Fibroblast of skin of right biceps (primary cell): ENCODE data around the gene LRRK1.
"Not testable (repeated sequence)": the region's sequence is repeated elsewhere in the genome, so short reads cannot be mapped to it uniquely, and the experiment has no call there.

Experiments
- DNase-seq: peaks from one replicate; pipeline ENCODE4 v3.0.0-alpha.2; 2013

The LRRK1 gene

DNA sequence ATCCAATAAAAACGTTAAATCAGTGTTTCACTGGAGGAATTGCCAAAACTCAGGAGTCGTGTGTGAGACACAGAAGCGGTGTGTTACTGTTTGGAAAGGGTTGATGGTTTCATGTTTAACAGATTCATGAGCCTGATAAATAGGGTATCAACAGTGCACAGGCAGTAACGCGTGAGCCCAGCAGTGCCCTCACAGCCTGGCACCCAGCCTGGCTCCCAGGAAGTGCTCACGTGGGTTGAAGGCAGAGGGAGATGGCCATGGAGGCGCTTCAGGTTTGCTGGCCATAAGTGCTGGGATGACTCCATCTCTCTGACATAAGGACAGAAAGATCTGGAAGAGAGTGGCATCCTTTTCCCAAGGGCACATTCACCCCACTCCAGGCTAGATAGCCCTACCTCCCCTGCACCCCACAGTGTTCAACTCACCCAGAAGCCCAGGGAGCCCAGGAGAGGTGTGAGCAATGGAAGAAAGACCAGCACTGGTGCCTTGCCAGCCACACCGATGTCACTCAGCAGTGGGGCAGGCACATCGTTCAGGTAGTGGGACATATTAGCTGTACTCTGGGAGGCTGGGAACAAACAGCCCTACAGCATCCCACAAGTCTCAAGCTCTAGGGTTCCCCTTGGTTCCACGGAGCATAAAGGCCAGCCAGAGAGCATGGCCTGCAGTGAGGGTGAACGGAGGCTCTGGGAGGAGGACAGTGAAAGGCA is 164.3 kb downstream of the LRRK1 start:
- no peak for DNase-seq

GRCh38 chr15:101084801-101085200 is 165.6 kb downstream of the LRRK1 start:
- DNase-seq, result no peak

- no peak for DNase-seq
These were observed 166.1 kb downstream of the LRRK1 start for GRCh38 chr15:101085311-101085700.

- no peak for DNase-seq
These were observed 167.4 kb downstream of the LRRK1 start for GRCh38 chr15:101086394-101087171.

- no peak for DNase-seq
These were observed 168.1 kb downstream of the LRRK1 start for GRCh38 chr15:101087172-101087769.

- DNase-seq, result no peak
These were observed 169.1 kb downstream of the LRRK1 start for GRCh38 chr15:101088271-101088670.

- DNase-seq, result peak; percentile 53
These were observed 169.8 kb downstream of the LRRK1 start for GRCh38 chr15:101088788-101089578.

GRCh38 chr15:101089579-101090427 is 170.6 kb downstream of the LRRK1 start:
- DNase-seq, result no peak

- no peak for DNase-seq
These were observed 171.3 kb downstream of the LRRK1 start for GRCh38 chr15:101090428-101090790.

- peak; percentile 59 for DNase-seq
These were observed 172.2 kb downstream of the LRRK1 start for GRCh38 chr15:101091080-101092017.

DNA sequence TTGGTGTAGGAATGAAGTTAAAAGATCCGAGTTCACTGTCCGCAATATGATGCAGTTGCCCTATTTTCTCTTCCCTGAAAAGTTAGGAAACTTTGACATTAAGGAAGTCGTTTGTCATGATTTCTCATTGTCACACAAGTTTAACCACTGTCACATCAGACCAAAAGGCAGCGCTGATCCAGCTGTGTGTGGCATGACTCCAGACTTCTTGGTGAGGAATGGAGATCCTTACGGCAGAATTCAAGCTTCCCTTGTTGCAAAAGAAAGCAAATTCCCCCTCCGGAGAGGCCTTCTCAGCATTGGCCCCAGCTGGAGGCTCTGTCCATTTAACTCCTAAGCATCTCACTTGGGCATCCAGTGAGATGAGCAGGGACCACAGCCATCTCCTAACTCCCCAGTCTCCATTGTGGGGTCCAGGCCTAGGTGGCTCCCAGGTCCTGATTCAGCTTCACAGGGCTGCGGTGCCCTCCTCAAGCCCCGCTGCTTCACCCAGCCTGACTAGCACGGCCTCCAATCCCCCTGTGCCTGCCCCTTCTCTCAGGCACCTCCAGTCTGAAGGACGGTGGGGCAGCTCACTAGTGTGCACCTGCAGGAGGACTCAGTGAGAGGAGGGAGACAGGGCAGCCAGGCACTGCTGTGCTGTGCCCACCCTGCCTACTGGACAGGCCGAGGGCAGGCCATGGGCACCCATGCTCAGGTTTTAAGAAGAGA is 173.2 kb downstream of the LRRK1 start:
- peak; percentile 21 for DNase-seq

DNA sequence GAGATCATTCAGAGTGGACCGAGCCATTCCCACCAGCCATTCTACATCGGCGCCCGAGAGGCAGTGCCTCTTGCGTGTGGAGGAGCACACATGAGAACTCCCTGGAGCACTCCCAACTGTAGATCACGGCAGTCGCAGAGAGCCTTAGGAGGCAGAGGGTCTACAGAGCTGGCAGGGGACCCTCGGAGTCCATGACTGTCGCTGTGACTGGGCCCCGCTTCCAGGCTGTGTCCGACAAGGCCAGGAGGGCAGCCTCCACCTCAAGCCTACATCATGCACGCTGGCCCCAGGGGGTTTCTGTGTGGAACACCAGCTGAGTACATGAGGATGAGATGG is 173.7 kb downstream of the LRRK1 start:
- DNase-seq, result no peak

DNA sequence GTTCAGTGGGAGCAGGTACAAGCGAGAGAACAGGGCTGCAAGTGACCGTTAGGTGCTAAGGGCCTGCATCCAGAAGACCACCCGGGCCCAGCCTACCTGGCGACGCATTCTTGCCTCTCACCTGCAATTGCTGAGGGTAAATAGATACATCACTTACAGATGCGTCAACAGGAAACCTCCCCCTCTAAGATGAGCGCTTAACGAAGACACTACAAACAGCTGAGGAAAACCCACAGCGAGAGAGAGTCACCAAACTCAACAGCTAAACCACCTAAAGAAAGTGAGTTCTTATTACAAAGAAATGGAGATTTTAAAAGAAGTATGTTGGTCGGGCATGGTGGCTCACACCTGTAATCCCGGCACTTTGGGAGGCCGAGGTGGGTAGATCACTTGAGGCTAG is 174.8 kb downstream of the LRRK1 start:
- DNase-seq, result no peak

GRCh38 chr15:101095796-101096406 is 176.7 kb downstream of the LRRK1 start:
- DNase-seq, result not testable (repeated sequence)

GRCh38 chr15:101097111-101097510 is 178.0 kb downstream of the LRRK1 start:
- DNase-seq, result no peak

DNA sequence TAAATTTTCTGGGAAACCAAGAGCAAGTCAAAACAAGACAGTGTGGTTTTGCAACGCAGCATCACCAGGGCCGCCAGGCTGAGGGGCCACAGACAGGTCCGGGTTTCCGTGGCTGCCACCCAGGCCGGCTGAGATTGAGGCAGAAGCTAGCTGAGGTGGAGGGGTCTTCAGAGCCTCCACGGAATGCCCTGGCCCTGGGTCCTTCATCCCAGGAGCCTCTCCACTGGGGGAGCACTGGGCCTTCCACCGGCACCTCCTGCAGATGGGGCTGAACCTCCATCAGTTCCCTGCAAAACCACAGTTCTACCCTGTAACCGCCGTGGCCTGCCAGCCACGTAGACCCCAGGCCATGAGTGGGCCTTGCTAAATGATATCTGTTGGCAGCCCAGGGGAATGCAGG is 180.0 kb downstream of the LRRK1 start:
- DNase-seq, result no peak

DNA sequence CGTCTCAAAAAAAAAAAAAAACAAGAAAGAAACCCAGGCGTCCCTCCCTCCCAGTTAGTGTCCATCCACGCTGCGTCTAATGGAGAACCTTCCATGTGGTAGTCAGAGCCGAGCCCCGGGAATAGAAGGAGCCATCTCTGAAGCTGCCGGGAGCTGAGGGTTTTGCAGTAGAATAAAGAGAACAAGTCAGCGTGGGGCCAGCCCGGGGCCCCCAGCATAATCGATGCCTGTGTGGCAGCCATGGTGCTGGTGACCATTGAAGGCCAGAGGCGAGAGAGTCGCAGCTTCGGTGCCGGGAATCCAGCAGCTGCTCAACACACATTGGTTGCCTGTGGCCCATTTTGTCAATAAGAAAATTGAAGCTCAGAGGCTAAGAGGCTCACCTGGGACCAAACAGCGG is 181.0 kb downstream of the LRRK1 start:
- no peak for DNase-seq

DNA sequence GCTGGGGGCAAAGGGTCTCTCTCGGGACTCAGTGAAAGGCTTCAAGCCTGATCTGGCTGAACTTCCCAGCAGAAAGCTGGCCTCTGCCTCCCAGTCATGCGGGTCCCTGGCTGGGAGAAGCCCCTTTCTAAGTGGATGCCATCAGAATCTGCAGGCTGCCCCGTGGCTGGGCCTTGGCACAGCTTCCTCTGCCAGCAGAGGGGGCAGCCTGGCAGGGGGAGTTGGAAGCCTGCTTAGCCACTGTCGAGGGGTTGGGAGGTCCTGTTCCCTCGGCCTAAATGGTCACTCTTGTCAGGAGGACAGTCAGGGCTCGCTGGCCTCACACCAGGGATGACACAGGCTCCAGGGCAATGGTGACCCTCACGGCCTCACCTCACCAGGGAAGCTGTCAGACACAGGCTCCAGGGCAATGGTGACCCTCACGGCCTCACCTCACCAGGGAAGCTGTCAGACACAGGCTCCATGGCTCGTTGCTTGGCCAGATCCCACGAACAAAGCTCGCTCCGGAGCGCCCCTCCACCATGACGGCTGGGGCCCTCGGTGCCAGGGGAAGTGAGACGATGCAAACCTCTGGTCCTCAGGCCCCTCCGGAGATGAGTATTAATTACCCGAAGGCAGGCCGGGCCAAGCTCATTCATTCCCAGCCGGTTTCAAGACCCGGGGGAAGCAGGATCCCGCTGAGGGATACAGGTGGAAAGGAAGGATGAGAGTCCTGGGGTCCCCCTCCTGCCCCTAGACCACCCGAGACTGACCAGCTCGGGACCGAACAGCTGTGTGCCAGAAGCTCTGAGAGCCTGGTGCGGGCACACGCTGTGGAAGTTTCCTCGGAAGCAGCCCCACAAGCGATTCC is 181.7 kb downstream of the LRRK1 start:
- no peak for DNase-seq

- no peak for DNase-seq
These were observed 182.5 kb downstream of the LRRK1 start for GRCh38 chr15:101101676-101102075.
